DND-41 (cell line): ENCODE results near the gene PTH2R.
"Not testable (repeated sequence)": the region's sequence is repeated elsewhere in the genome, so short reads cannot be mapped to it uniquely, and the experiment has no call there.

Experiments used
- ATAC-seq: fragments of 200-7000 bp; cut with Tn5 transposase; 3 replicates; pipeline ENCODE4 v1.9.1; 2021; ENCODE audit warnings: low read depth; ENCODE audit not compliant: insufficient read depth
- DNase-seq: peaks from one replicate; pipeline ENCODE4 v3.0.0-alpha.2; 2020
- H2AFZ ChIP-seq: 2 replicates; pipeline ENCODE4 v1.6.0; 2012; ENCODE audit warnings: low read depth, low read length
- H3K27ac ChIP-seq: 2 replicates; pipeline ENCODE4 v1.5.1; 2012; ENCODE audit warnings: low read length, inconsistent platforms
- H3K27me3 ChIP-seq: fragments of 200-600 bp; sonication (generic); 2 replicates; pipeline ENCODE4 v1.6.0; 2012; ENCODE audit warnings: low read length, mild to moderate bottlenecking, inconsistent platforms; ENCODE audit not compliant: insufficient read depth, poor library complexity
- H3K36me3 ChIP-seq: 2 replicates; pipeline ENCODE4 v1.5.1; 2012; ENCODE audit warnings: low read length, inconsistent platforms; ENCODE audit not compliant: insufficient read depth
- H3K4me1 ChIP-seq: 2 replicates; pipeline ENCODE4 v1.5.1; 2012; ENCODE audit warnings: mild to moderate bottlenecking, low read length; ENCODE audit not compliant: insufficient read depth
- H3K4me2 ChIP-seq: 2 replicates; pipeline ENCODE4 v1.6.0; 2012; ENCODE audit warnings: mild to moderate bottlenecking, moderate library complexity, low read length, inconsistent platforms; ENCODE audit not compliant: insufficient read depth
- H3K4me3 ChIP-seq, 2 experiments: fragments of 200-600 bp in 1 of 2; shearing (Covaris generic) in 1 of 2; 2 replicates each; pipeline ENCODE4 v1.5.1; 2012 to 2016; ENCODE audit warnings: inconsistent platforms in 2 of 2, low read length in 2 of 2, mild to moderate bottlenecking in 2 of 2, low read depth in 1 of 2, moderate library complexity in 1 of 2
- H3K79me2 ChIP-seq: 2 replicates; pipeline ENCODE4 v1.6.0; 2012; ENCODE audit warnings: low read length, inconsistent platforms; ENCODE audit not compliant: insufficient read depth
- H3K9ac ChIP-seq: 2 replicates; pipeline ENCODE4 v1.6.0; 2012; ENCODE audit warnings: low read depth, mild to moderate bottlenecking, inconsistent platforms, low read length, moderate library complexity
- H3K9me3 ChIP-seq: 2 replicates; pipeline ENCODE4 v1.5.1; 2012; ENCODE audit warnings: low read length, moderate library complexity, mild to moderate bottlenecking, inconsistent platforms; ENCODE audit not compliant: insufficient read depth, severe bottlenecking
- H4K20me1 ChIP-seq: 2 replicates; pipeline ENCODE4 v1.6.0; 2012; ENCODE audit warnings: low read length; ENCODE audit not compliant: insufficient read depth
- CTCF ChIP-seq: IDR thresholded peaks from 2 replicates; pipeline ENCODE4 v1.5.1; 2012; ENCODE audit warnings: borderline replicate concordance, low read length, moderate library complexity, mild to moderate bottlenecking; ENCODE audit not compliant: poor library complexity, severe bottlenecking; ENCODE audit errors: extremely low read depth
- EZH2 ChIP-seq: IDR thresholded peaks from 3 replicates; pipeline ENCODE4 v1.6.1; 2012; ENCODE audit warnings: borderline replicate concordance, low read depth, mild to moderate bottlenecking, moderate library complexity, low read length, inconsistent platforms; ENCODE audit not compliant: severe bottlenecking

The PTH2R gene

DNA sequence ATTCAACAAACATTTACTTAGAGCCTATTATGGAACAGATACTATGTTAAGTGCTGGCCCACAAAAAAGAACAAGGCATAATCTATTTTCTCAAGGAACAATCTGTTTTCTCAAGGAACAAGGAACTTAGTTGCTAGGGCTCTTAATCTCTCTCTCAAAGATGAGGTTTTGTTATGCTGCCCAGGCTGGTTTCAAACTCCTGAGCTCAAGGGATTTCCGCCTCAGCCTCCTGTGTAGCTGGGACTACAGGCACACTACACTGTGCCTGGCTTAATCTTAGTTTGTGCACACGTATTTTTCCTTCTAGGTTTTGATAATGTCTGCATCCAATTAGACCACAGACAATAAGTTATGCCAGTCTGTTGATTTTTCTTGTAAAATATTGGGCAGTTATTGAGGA, 89.5 kb downstream of the PTH2R start:
- H3K9ac ChIP-seq, result no peak overlapping the region
- H3K79me2 ChIP-seq, result no peaks in the 10 kb centered on the region
- ATAC-seq, result no peak
- no peaks in the 10 kb centered on the region; the same call in 1 of the 2 replicates for H4K20me1 ChIP-seq
- H2AFZ ChIP-seq, result no peak overlapping the region
- H3K36me3 ChIP-seq, result no peaks in the 10 kb centered on the region
- H3K9me3 ChIP-seq, result no peaks in the 10 kb centered on the region
- TF ChIP-seq CTCF (no peak), EZH2 (no peak)
- H3K4me3 ChIP-seq, result no peak overlapping the region
- no peak overlapping the region for H3K4me2 ChIP-seq
- DNase-seq, result no peak
- H3K27ac ChIP-seq, result no peak overlapping the region
- H3K27me3 ChIP-seq, result no peaks in the 10 kb centered on the region
- no peaks in the 10 kb centered on the region for H3K4me1 ChIP-seq

DNA sequence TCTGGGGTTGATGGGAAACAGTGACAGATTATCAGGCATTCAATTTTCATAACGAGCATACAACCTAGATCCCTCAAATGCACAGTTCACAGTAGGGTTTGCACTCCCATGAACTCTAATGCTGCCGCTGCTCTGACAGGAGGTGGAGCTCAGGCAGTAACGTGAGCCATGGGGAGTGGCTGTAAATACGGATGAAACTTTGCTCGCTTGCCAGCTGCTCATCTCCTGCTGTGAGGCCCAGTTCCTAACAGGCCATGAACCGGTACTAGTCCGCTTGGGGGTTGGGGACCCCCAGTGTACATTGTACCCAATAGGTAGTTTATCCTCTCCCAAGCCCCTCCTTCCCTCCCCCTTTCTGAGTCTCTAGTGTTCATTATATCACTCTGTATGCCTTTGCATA, 94.6 kb downstream of the PTH2R start:
- DNase-seq (no peak), ATAC-seq (no peak)
- no peak for TF ChIP-seq CTCF
- no peak for TF ChIP-seq EZH2
- no peaks in the 10 kb centered on the region for H3K27me3 ChIP-seq
- H3K9ac ChIP-seq, result no peak overlapping the region
- no peak overlapping the region for H3K4me3 ChIP-seq
- H3K36me3 ChIP-seq, result no peaks in the 10 kb centered on the region
- H2AFZ ChIP-seq, result no peak overlapping the region
- H3K9me3 ChIP-seq, result no peaks in the 10 kb centered on the region
- no peak overlapping the region for H3K27ac ChIP-seq
- H3K79me2 ChIP-seq, result no peaks in the 10 kb centered on the region
- H3K4me1 ChIP-seq, result no peaks in the 10 kb centered on the region
- no peaks in the 10 kb centered on the region for H4K20me1 ChIP-seq
- H3K4me2 ChIP-seq, result no peak overlapping the region

DNA sequence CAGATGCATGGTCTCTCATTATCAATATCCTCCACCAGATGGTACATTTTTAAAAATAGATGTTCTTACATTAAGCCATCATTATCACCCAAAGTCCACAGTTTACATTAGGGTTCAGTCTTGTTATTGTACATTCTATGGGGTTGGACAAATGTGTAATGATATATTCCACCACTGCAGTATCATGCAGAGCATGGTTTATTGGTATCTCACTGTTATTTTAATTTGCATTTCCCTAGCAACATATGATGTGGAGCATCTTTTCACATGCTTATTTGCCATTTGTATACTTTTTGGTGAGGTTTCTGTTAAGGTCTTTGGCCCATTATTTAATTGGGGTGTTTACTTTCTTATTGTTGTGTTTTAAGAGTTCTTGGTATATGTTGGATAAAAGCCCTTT, 95.7 kb downstream of the PTH2R start:
- Histone ChIP-seq H3K27ac (no peak overlapping the region), H3K36me3 (no peaks in the 10 kb centered on the region), H2AFZ (no peak overlapping the region), H3K4me1 (no peaks in the 10 kb centered on the region), H4K20me1 (no peaks in the 10 kb centered on the region), H3K9ac (no peak overlapping the region), H3K27me3 (no peaks in the 10 kb centered on the region), H3K79me2 (no peaks in the 10 kb centered on the region), H3K4me3 (no peak overlapping the region), H3K4me2 (no peak overlapping the region), H3K9me3 (no peaks in the 10 kb centered on the region)
- no peak for DNase-seq
- no peak for TF ChIP-seq EZH2
- TF ChIP-seq CTCF, result no peak
- ATAC-seq, result no peak

GRCh38 chr2:208505365-208505764, 98.8 kb downstream of the PTH2R start:
- not testable (repeated sequence) for H3K79me2 ChIP-seq

More at GRCh38 chr2:208505365-208505764, 98.8 kb downstream of the PTH2R start:
- H3K27ac ChIP-seq, H3K27me3 ChIP-seq, ATAC-seq, H3K4me1 ChIP-seq, H3K4me3 ChIP-seq, H3K9ac ChIP-seq, DNase-seq, H2AFZ ChIP-seq, H4K20me1 ChIP-seq, H3K9me3 ChIP-seq, H3K36me3 ChIP-seq, H3K4me2 ChIP-seq: not testable (repeated sequence)
